PC-3 (cell line): ENCODE data around the gene ARF3. TPM values are rescaled to one million over a fixed set of nuclear protein-coding genes. Genes with fewer than 3 reads are reported as not detected.
A peak's percentile ranks its signal among the peaks of the same experiment; 100 is the strongest.

Experiments used
- ATAC-seq: fragments of 200-7000 bp; cut with Tn5 transposase; 2 replicates; pipeline ENCODE4 v1.9.1; 2020; ENCODE audit warnings: mild to moderate bottlenecking, moderate library complexity
- BruUV-seq: library from RNA; stranded (reverse); fragments of 400-500 nt; replicated peaks from 2 replicates; lab custom pipeline; 2021; lab: Mats Ljungman, UMichigan
- CTCF ChIA-PET: fragments of 300-600 bp; sonication (Branson Sonifier 250); formaldehyde crosslinking; loops from one replicate; lab custom pipeline; 2022; ENCODE audit warnings: antibody characterized with exemption; lab: Charles Lee
- POLR2A ChIA-PET: fragments of 300-600 bp; sonication (Branson Sonifier 250); formaldehyde crosslinking; loops from one replicate; lab custom pipeline; 2022; ENCODE audit warnings: antibody characterized with exemption; ENCODE audit not compliant: unreplicated experiment; lab: Charles Lee
- DNase-seq: peaks from one replicate; pipeline ENCODE4 v3.0.0-alpha.2; 2015
- H2AFZ ChIP-seq: fragments of 300-600 bp; sonication (generic); 2 replicates; pipeline ENCODE4 v1.6.0; 2016; ENCODE audit warnings: antibody characterized with exemption, low read length
- H3F3A ChIP-seq: fragments of 300-600 bp; sonication (generic); one replicate; pipeline ENCODE4 v1.6.0; 2017; ENCODE audit warnings: antibody characterized with exemption, low read length, control low read depth, mild to moderate bottlenecking; ENCODE audit not compliant: unreplicated experiment
- H3K27ac ChIP-seq: fragments of 300-600 bp; sonication (generic); 2 replicates; pipeline ENCODE4 v1.5.1; 2016; ENCODE audit warnings: mild to moderate bottlenecking, low read length
- H3K27me3 ChIP-seq: fragments of 300-600 bp; sonication (generic); 2 replicates; pipeline ENCODE4 v1.6.1; 2016; ENCODE audit warnings: low read length, mixed read lengths
- H3K36me3 ChIP-seq: fragments of 300-600 bp; sonication (generic); 2 replicates; pipeline ENCODE4 v1.6.1; 2016; ENCODE audit warnings: low read depth, mixed run types, low read length, mixed read lengths
- H3K4me1 ChIP-seq: fragments of 300-600 bp; sonication (generic); 2 replicates; pipeline ENCODE4 v1.5.1; 2016; ENCODE audit warnings: low read length; ENCODE audit not compliant: insufficient read depth
- H3K4me2 ChIP-seq: fragments of 300-600 bp; sonication (generic); 2 replicates; pipeline ENCODE4 v1.6.0; 2016; ENCODE audit warnings: low read length
- H3K4me3 ChIP-seq: fragments of 300-600 bp; sonication (generic); 2 replicates; pipeline ENCODE4 v1.5.1; 2016; ENCODE audit warnings: mild to moderate bottlenecking, low read length, mixed read lengths
- H3K79me2 ChIP-seq: fragments of 300-600 bp; sonication (generic); 2 replicates; pipeline ENCODE4 v1.6.1; 2017; ENCODE audit warnings: low read length, mixed read lengths
- H3K9ac ChIP-seq: fragments of 300-600 bp; sonication (generic); 2 replicates; pipeline ENCODE4 v1.6.0; 2016; ENCODE audit warnings: mild to moderate bottlenecking, low read length
- H3K9me2 ChIP-seq: fragments of 300-600 bp; sonication (generic); replicated peaks from 2 replicates; pipeline ENCODE4 v1.6.1; 2016; ENCODE audit warnings: mixed run types, low read length, mixed read lengths
- H3K9me3 ChIP-seq: fragments of 300-600 bp; sonication (generic); 2 replicates; pipeline ENCODE4 v1.6.1; 2016; ENCODE audit warnings: low read length, mixed read lengths
- H4K20me1 ChIP-seq: fragments of 300-600 bp; sonication (generic); 2 replicates; pipeline ENCODE4 v1.6.1; 2016; ENCODE audit warnings: low read length, mixed read lengths
- CTCF ChIP-seq: fragments of 300-600 bp; sonication (generic); conservative IDR thresholded peaks from 2 replicates; pipeline ENCODE4 v1.5.1; 2017; ENCODE audit warnings: antibody characterized with exemption, low read depth, mild to moderate bottlenecking, low read length
- EZH2 ChIP-seq: fragments of 300-600 bp; sonication (generic); IDR thresholded peaks from one replicate; pipeline ENCODE4 v1.6.1; 2017; ENCODE audit warnings: antibody characterized with exemption, mild to moderate bottlenecking, low read length; ENCODE audit not compliant: unreplicated experiment
- EZH2phosphoT487 ChIP-seq: fragments of 300-600 bp; sonication (generic); IDR thresholded peaks from 2 replicates; pipeline ENCODE4 v1.6.1; 2018; ENCODE audit warnings: mild to moderate bottlenecking, antibody characterized with exemption, low read length, borderline replicate concordance
- intact Hi-C: fragments of 100-400 bp; cut with micrococcal nuclease; formaldehyde crosslinking; loops from 2 replicates; pipeline ENCODE4 v1.9.0; 2023
- total RNA-seq: library from RNA; depleted of rRNA; stranded (reverse); fragments of >200 nt; gene quantifications from 2 replicates; pipeline ENCODE4 v1.2.3, GENCODE V29; 2014

ARF3 gene
- total RNA-seq, 1 experiment from 2014 or later, result 85.5 TPM

- CTCF ChIA-PET, result interaction anchor here (0.6 kb wide), 1 partner anchor 60 kb away, joined by 5 read pairs; the partner anchor contains the start of gene PRKAG1
- Histone ChIP-seq H2AFZ (peak overlapping the region; percentile 91), H3F3A (no peaks in the 10 kb centered on the region), H3K27ac (no peak overlapping the region), H3K4me3 (peak overlapping the region; percentile 96), H3K9me2 (no peaks in the 10 kb centered on the region), H3K36me3 (peaks cover 21% of the 10 kb centered on the region; the same call in 1 of the 2 replicates), H4K20me1 (peaks cover 30% of the 10 kb centered on the region), H3K27me3 (no peaks in the 10 kb centered on the region), H3K9ac (peak overlapping the region; percentile 89), H3K4me1 (peaks cover 32% of the 10 kb centered on the region), H3K79me2 (peaks cover 42% of the 10 kb centered on the region), H3K4me2 (peak overlapping the region; percentile 88), H3K9me3 (no peaks in the 10 kb centered on the region)
- no peak for DNase-seq
- POLR2A ChIA-PET, result no interaction called here
- no peak for TF ChIP-seq EZH2
- no peak for TF ChIP-seq EZH2phosphoT487
- TF ChIP-seq CTCF, result no peak
- ATAC-seq, result no peak
- BruUV-seq, result no TSS peak
- intact Hi-C loops, result no loop called here
Measured at GRCh38 chr12:48958049-48958388, 732 bp upstream of the ARF3 start.

GRCh38 chr12:48956279-48957140, 777 bp downstream of the ARF3 start:
- Histone ChIP-seq H3K36me3 (peaks cover 33% of the 10 kb centered on the region; the same call in 1 of the 2 replicates), H3F3A (no peaks in the 10 kb centered on the region), H3K9ac (peak overlapping the region; percentile 89), H2AFZ (peak overlapping the region; percentile 91), H3K9me3 (no peaks in the 10 kb centered on the region), H3K27me3 (no peaks in the 10 kb centered on the region), H3K4me2 (peak overlapping the region; percentile 88), H4K20me1 (peaks cover 41% of the 10 kb centered on the region), H3K27ac (peak overlapping the region; percentile 61), H3K9me2 (no peaks in the 10 kb centered on the region), H3K4me1 (peaks cover 20% of the 10 kb centered on the region), H3K4me3 (peak overlapping the region; percentile 96), H3K79me2 (peaks cover 56% of the 10 kb centered on the region)
- DNase-seq, result peak; percentile 95
- TSS peak; percentile 68 for BruUV-seq
- ATAC-seq, result peak; percentile 72
- intact Hi-C loops, result no loop called here
- ChIA-PET CTCF (interaction anchor here (0.6 kb wide), 1 partner anchor 23 kb away, joined by 3 read pairs; no protein-coding TSS in a partner anchor), POLR2A (interaction anchor here (0.6 kb wide), 2 partner anchors 62 to 142 kb away, joined by 4 to 10 read pairs; no protein-coding TSS in a partner anchor)
- no peak for TF ChIP-seq EZH2
- TF ChIP-seq CTCF, result no peak
- no peak for TF ChIP-seq EZH2phosphoT487
